Measurements from ENCODE around the gene DNAJB6. TPM values are rescaled to one million over a fixed set of nuclear protein-coding genes. Genes with fewer than 3 reads are reported as not detected.
A peak's percentile ranks its signal among the peaks of the same experiment; 100 is the strongest.

The DNAJB6 gene
- total RNA-seq (2022), result 108 and 113 TPM in 2 replicates
- Bru-seq, nascent RNA, result percentile 82 among the genes with signal in this experiment
- BruChase-seq, experiment 1, labeled RNA remaining after a 2-hour chase, result percentile 84 among the genes with signal in this experiment
- percentile 86 among the genes with signal in this experiment for BruChase-seq, experiment 2, labeled RNA remaining after a 6-hour chase
- long read RNA-seq, full-length matches to known transcripts, result 312 of 348 reads
- long read RNA-seq, partial matches to known transcripts, result 15 of 348 reads
- long read RNA-seq, other reads (novel, unspliced or antisense), result 21 of 348 reads

GRCh38 chr7:157336383-157337315 is at the start of gene DNAJB6:
Gene DNAJB6, plus strand, starts transcription at chr7:157337004. Its CDS starts 21,569 bp downstream, at chr7:157358573.
- no TSS peak for BruUV-seq (replicated peaks)
- Mint-ChIP-seq H3K36me3 (ENCODE audit: insufficient read depth, unreplicated experiment) (peaks cover 33% of the 10 kb centered on the region), H3K27ac (ENCODE audit: unreplicated experiment) (peak within 1 kb of the TSS; percentile 91), H3K4me3 (ENCODE audit: unreplicated experiment) (peak within 1 kb of the TSS; percentile 93), H3K4me1 (ENCODE audit: low read depth, unreplicated experiment) (peaks cover 15% of the 10 kb centered on the region), H3K27me3 (ENCODE audit: insufficient read depth, unreplicated experiment) (no peaks in the 10 kb centered on the region), H3K9me3 (ENCODE audit: unreplicated experiment) (no peaks in the 10 kb centered on the region)
- Histone ChIP-seq H3K36me3 (ENCODE audit: control insufficient read depth, insufficient read depth, low read length) (no peaks in the 10 kb centered on the region), H3K4me1 (peaks cover 6% of the 10 kb centered on the region), H3K9me3 (no peaks in the 10 kb centered on the region), H3K4me3 (ENCODE audit: low read depth, low read length) (peak within 1 kb of the TSS; percentile 80), H3K27me3 (replicated peaks; ENCODE audit: control insufficient read depth, insufficient read depth, low read length) (no peaks in the 10 kb centered on the region)
- no peak for TF ChIP-seq CTCF (IDR thresholded peaks at IDR 0.05; ENCODE audit: insufficient read depth in 1 of 2, low read depth in 1 of 2, low read length in 1 of 2, severe bottlenecking in 1 of 2, unreplicated experiment in 1 of 2)
- ChIA-PET POLR2A (interaction anchor here (0.6 to 1.2 kb wide), 4 partner anchors 17 to 647 kb away, joined by 3 to 4 read pairs (median 3); no protein-coding TSS in a partner anchor), CTCF (no interaction called here)
- intact Hi-C loops (cut with micrococcal nuclease; ENCODE audit: unreplicated experiment), result loop anchor here (2.0 kb wide), 1 partner anchor 58 kb away; no protein-coding TSS in a partner anchor
- DNase-seq, result peak; percentile 92 to 95

GRCh38 chr7:157291404-157292080 is 45.3 kb upstream of the DNAJB6 start:
- CTCF ChIA-PET, result no interaction called here
- no peaks in the 10 kb centered on the region for H3K36me3 ChIP-seq (ENCODE audit: control insufficient read depth, insufficient read depth, low read length)
- TF ChIP-seq CTCF (IDR thresholded peaks at IDR 0.05; ENCODE audit: insufficient read depth in 1 of 2, low read depth in 1 of 2, low read length in 1 of 2, severe bottlenecking in 1 of 2, unreplicated experiment in 1 of 2), result no peak
- H3K27me3 ChIP-seq (replicated peaks; ENCODE audit: control insufficient read depth, insufficient read depth, low read length), result no peaks in the 10 kb centered on the region
- no peaks in the 10 kb centered on the region for H3K9me3 ChIP-seq
- intact Hi-C loops (cut with micrococcal nuclease; ENCODE audit: unreplicated experiment), result no loop called here
- no TSS peak for BruUV-seq (replicated peaks)
- Mint-ChIP-seq H3K4me3 (ENCODE audit: unreplicated experiment) (no peak overlapping the region), H3K9me3 (ENCODE audit: unreplicated experiment) (no peaks in the 10 kb centered on the region), H3K4me1 (ENCODE audit: low read depth, unreplicated experiment) (peaks cover 7% of the 10 kb centered on the region), H3K36me3 (ENCODE audit: insufficient read depth, unreplicated experiment) (no peaks in the 10 kb centered on the region), H3K27ac (ENCODE audit: unreplicated experiment) (no peak overlapping the region), H3K27me3 (ENCODE audit: insufficient read depth, unreplicated experiment) (no peaks in the 10 kb centered on the region)
- no peak for DNase-seq
- H3K4me3 ChIP-seq (ENCODE audit: low read depth, low read length), result no peak overlapping the region
- POLR2A ChIA-PET, result no interaction called here
- peaks cover 12% of the 10 kb centered on the region for H3K4me1 ChIP-seq

- ChIA-PET CTCF (no interaction called here), POLR2A (no interaction called here)
- Histone ChIP-seq H3K9me3 (no peaks in the 10 kb centered on the region), H3K27me3 (replicated peaks; ENCODE audit: control insufficient read depth, insufficient read depth, low read length) (no peaks in the 10 kb centered on the region), H3K36me3 (ENCODE audit: control insufficient read depth, insufficient read depth, low read length) (no peaks in the 10 kb centered on the region), H3K4me3 (ENCODE audit: low read depth, low read length) (no peak overlapping the region), H3K4me1 (peaks cover 12% of the 10 kb centered on the region)
- DNase-seq, result no peak
- H3K27ac Mint-ChIP-seq (ENCODE audit: unreplicated experiment), result no peak overlapping the region
- H3K4me1 Mint-ChIP-seq (ENCODE audit: low read depth, unreplicated experiment), result peaks cover 7% of the 10 kb centered on the region
- TF ChIP-seq CTCF (IDR thresholded peaks at IDR 0.05; ENCODE audit: insufficient read depth in 1 of 2, low read depth in 1 of 2, low read length in 1 of 2, severe bottlenecking in 1 of 2, unreplicated experiment in 1 of 2), result no peak
- no peaks in the 10 kb centered on the region for H3K9me3 Mint-ChIP-seq (ENCODE audit: unreplicated experiment)
- intact Hi-C loops (cut with micrococcal nuclease; ENCODE audit: unreplicated experiment), result no loop called here
- BruUV-seq (replicated peaks), result no TSS peak
- no peaks in the 10 kb centered on the region for H3K36me3 Mint-ChIP-seq (ENCODE audit: insufficient read depth, unreplicated experiment)
- H3K27me3 Mint-ChIP-seq (ENCODE audit: insufficient read depth, unreplicated experiment), result no peaks in the 10 kb centered on the region
- H3K4me3 Mint-ChIP-seq (ENCODE audit: unreplicated experiment), result no peak overlapping the region
These were observed 44.5 kb upstream of the DNAJB6 start for GRCh38 chr7:157292258-157292657.

Data from Caco-2 (cell line).